A673 (cell line): ENCODE results near the gene ELMO3. TPM values are rescaled to one million over a fixed set of nuclear protein-coding genes. Genes with fewer than 3 reads are reported as not detected.

ENCODE experiments used
- BruUV-seq: library from RNA; stranded (reverse); fragments of 400-500 nt; replicated peaks from 2 replicates; lab custom pipeline; 2021; lab: Mats Ljungman, UMichigan
- CTCF ChIA-PET: fragments of 300-600 bp; sonication (Branson Sonifier 250); formaldehyde crosslinking; loops from one replicate; lab custom pipeline; 2022; ENCODE audit warnings: antibody characterized with exemption; lab: Charles Lee
- POLR2A ChIA-PET: fragments of 300-600 bp; sonication (Branson Sonifier 250); formaldehyde crosslinking; loops from one replicate; lab custom pipeline; 2022; ENCODE audit warnings: antibody characterized with exemption; ENCODE audit not compliant: low non-redundant PET; lab: Charles Lee
- DNase-seq: peaks from one replicate; pipeline ENCODE4 v3.0.0-alpha.2; 2015; ENCODE audit warnings: low spot score
- H3K27ac ChIP-seq: fragments of 200-600 bp; sonication (generic); 2 replicates; pipeline ENCODE4 v1.5.1; 2016; ENCODE audit warnings: mixed run types, low read depth, mild to moderate bottlenecking, mixed read lengths, antibody characterized with exemption, low read length; ENCODE audit not compliant: poor library complexity, severe bottlenecking
- H3K27me3 ChIP-seq: fragments of 200-600 bp; sonication (generic); replicated peaks from 2 replicates; pipeline ENCODE4 v1.6.1; 2017; ENCODE audit warnings: mixed run types, low read depth, mild to moderate bottlenecking, mixed read lengths, antibody characterized with exemption, low read length; ENCODE audit not compliant: insufficient read depth, poor library complexity
- H3K36me3 ChIP-seq: fragments of 200-600 bp; sonication (generic); 2 replicates; pipeline ENCODE4 v1.6.1; 2016; ENCODE audit warnings: mixed run types, mild to moderate bottlenecking, mixed read lengths, antibody characterized with exemption, low read length; ENCODE audit not compliant: insufficient read depth, poor library complexity, severe bottlenecking
- H3K4me1 ChIP-seq: fragments of 200-600 bp; sonication (generic); 2 replicates; pipeline ENCODE4 v1.6.1; 2017; ENCODE audit warnings: mixed run types, mild to moderate bottlenecking, mixed read lengths, antibody characterized with exemption, low read length; ENCODE audit not compliant: insufficient read depth, poor library complexity, severe bottlenecking
- H3K4me3 ChIP-seq: fragments of 200-600 bp; sonication (generic); 2 replicates; pipeline ENCODE4 v1.5.1; 2016; ENCODE audit warnings: low read depth, mixed run types, mild to moderate bottlenecking, mixed read lengths, low read length; ENCODE audit not compliant: poor library complexity, severe bottlenecking
- H3K9me3 ChIP-seq: fragments of 200-600 bp; sonication (generic); 2 replicates; pipeline ENCODE4 v1.6.1; 2016; ENCODE audit warnings: mixed run types, low read depth, mild to moderate bottlenecking, mixed read lengths, antibody characterized with exemption, low read length; ENCODE audit not compliant: poor library complexity, severe bottlenecking
- CTCF ChIP-seq: fragments of 300-800, 200-600 bp; sonication (generic); conservative IDR thresholded peaks from 2 replicates; pipeline ENCODE4 v1.5.1; 2017; ENCODE audit warnings: low read depth, mild to moderate bottlenecking, antibody characterized with exemption, low read length, moderate library complexity, mixed read lengths
- EZH2 ChIP-seq: fragments of 200-600 bp; sonication (generic); IDR thresholded peaks from 2 replicates; pipeline ENCODE4 v1.6.1; 2017; ENCODE audit warnings: borderline replicate concordance, low read depth, mild to moderate bottlenecking, mixed read lengths, antibody characterized with exemption, low read length; ENCODE audit not compliant: poor library complexity, severe bottlenecking
- intact Hi-C: fragments of 100-400 bp; cut with micrococcal nuclease; formaldehyde crosslinking; loops from one replicate; pipeline ENCODE4 v1.10.0; 2022; ENCODE audit not compliant: unreplicated experiment
- total RNA-seq: library from RNA; stranded (reverse); gene quantifications from 2 replicates; pipeline ENCODE4 v1.2.3, GENCODE V29; 2021

ELMO3 gene
- total RNA-seq, 1 experiment from 2014 or later, result 4.7 TPM

DNA sequence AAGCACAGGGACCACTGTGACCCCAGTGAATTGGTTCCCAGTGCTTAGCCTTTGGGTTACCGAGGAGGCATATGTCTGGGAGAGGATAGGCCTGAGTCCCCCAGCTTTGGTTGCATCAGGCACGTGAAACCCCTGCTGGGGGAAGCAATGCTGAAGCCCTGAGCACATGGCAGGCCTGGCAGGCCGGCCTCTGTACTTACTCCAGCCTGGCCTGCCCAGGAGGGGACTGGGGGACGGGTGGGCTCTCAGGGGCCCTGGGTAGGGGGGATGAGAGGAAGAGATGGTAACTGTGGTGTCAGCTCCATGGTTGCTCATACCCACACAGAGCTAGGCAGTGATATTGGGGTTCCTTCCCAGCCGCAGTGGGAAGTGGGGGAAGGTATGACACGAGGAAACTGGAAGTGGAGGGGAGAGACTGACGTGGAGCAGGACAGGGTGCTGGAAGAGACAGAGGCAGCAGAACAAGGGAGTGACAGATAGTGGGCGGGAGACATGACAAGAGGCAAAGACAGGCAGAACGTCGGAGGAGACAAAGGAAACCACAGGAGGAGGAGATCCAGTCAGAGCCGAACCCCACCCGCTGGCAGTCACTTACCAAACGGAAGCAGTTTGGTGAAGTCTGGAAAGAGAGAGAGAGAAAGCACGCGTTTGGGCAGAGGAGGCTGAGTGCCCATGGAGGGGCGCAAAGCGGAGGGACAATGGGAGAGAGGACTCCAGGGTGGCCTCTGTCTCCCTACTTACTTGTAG lies 37.1 kb downstream of the ELMO3 start:
- CTCF ChIA-PET, result no interaction called here

GRCh38 chr16:67236563-67237395 lies 37.8 kb downstream of the ELMO3 start:
- intact Hi-C loops, result no loop called here
- peaks cover 52% of the 10 kb centered on the region for H3K36me3 ChIP-seq
- peak overlapping the region; percentile 30 for H3K4me3 ChIP-seq
- CTCF ChIA-PET, result no interaction called here
- H3K27me3 ChIP-seq, result no peaks in the 10 kb centered on the region
- POLR2A ChIA-PET, result no interaction called here
- TF ChIP-seq CTCF, result no peak
- TF ChIP-seq EZH2, result no peak
- H3K4me1 ChIP-seq, result peaks cover 12% of the 10 kb centered on the region
- H3K9me3 ChIP-seq, result no peaks in the 10 kb centered on the region
- H3K27ac ChIP-seq, result peak overlapping the region; percentile 68
- BruUV-seq, result no TSS peak
- peak; percentile 87 for DNase-seq

More for the DNA sequence above, 37.1 kb downstream of the ELMO3 start:
- Histone ChIP-seq H3K9me3 (no peaks in the 10 kb centered on the region), H3K36me3 (peaks cover 60% of the 10 kb centered on the region), H3K27me3 (no peaks in the 10 kb centered on the region), H3K4me3 (peak overlapping the region; percentile 30), H3K27ac (peak overlapping the region; percentile 68), H3K4me1 (peaks cover 4% of the 10 kb centered on the region)
- no TSS peak for BruUV-seq
- POLR2A ChIA-PET, result no interaction called here
- DNase-seq, result peak; percentile 80
- no peak for TF ChIP-seq EZH2
- TF ChIP-seq CTCF, result no peak
- intact Hi-C loops, result no loop called here

DNA sequence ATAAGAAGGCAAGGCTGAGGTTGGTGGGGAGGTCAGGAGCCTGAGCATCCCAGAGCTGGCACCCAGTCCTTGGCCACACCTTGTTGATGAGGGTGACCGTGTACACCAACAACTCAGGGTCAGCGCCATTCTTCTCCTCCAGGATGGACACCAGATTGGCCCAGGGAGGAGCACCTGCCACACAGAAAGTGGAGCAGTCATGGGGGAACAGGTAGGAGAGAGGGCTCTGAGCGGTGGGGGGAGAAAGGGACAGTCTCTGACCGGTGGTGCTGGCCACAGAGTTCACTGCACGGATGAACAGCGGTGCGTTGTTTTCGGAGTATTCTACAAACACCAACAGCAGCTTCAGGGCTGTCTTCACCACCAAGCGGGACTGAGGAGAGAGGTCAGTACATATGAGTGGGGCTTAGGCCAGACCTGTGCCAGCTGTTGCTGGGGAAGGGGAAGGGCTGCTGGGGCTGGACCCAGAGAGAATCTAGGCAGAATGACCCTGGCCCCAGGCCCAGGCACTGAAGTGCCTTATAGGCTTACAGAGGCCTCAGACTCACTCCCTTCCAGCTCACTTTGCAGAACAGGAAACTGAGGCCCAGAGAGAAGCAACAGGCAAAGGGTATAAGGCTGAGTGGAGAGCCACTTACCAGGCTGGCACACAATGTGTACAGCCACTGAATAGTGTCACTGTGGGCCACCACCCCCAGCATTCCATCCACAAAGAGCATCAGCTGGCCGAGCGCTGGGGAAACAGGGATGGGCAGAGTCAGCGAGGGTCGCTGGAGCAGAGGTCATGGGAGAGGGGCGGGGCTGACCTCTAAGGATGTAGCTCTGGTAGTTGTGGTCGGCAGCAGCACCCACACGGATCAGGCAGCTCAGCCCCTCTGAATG lies 38.7 kb downstream of the ELMO3 start:
- Histone ChIP-seq H3K9me3 (no peaks in the 10 kb centered on the region), H3K27ac (no peak overlapping the region), H3K4me3 (no peak overlapping the region), H3K27me3 (no peaks in the 10 kb centered on the region), H3K36me3 (peaks cover 45% of the 10 kb centered on the region), H3K4me1 (peaks cover 16% of the 10 kb centered on the region)
- no peak for DNase-seq
- ChIA-PET CTCF (no interaction called here), POLR2A (no interaction called here)
- no peak for TF ChIP-seq EZH2
- no peak for TF ChIP-seq CTCF
- intact Hi-C loops, result no loop called here
- BruUV-seq, result no TSS peak
